ENCODE data around the gene CDH13. TPM values are rescaled to one million over a fixed set of nuclear protein-coding genes. Genes with fewer than 3 reads are reported as not detected.

Gene CDH13
- total RNA-seq, 1 experiment from 2014 or later = 0.56 TPM

DNA sequence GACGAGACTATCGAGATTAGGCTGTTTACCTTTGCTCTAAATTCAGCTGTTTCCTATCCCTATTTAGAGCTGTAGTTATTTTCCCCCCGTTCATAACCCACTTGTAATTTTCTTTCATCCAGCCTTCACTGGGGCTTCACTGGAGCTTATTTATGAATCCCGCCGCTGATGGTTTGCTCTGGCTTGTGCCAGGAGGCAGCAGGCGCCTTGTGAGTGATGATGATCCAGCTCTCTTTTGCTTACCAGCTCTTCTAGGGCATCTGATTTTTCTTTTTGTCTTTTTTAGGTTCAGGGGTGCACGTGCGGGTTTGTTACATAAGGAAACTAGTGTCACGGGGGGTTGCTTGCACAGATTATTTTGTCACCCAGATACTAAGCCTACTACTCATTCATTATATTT lies 37.4 kb upstream of the CDH13 start:
- no peaks in the 10 kb centered on the region for H3K79me2 ChIP-seq (ENCODE audit: low read length)
- H3K9ac ChIP-seq (ENCODE audit: low read length) = no peak overlapping the region
- no peak overlapping the region for H3K4me2 ChIP-seq (ENCODE audit: low read depth, low read length, poor library complexity, severe bottlenecking)
- H3K9me3 ChIP-seq (ENCODE audit: low read length) = no peaks in the 10 kb centered on the region
- H4K20me1 ChIP-seq (ENCODE audit: insufficient read depth, low read depth, low read length) = no peaks in the 10 kb centered on the region
- H3K27me3 ChIP-seq (ENCODE audit: low read length) = no peaks in the 10 kb centered on the region
- no peak for DNase-seq
- H3K4me3 ChIP-seq (ENCODE audit: low read length) = no peak overlapping the region
- H3K27ac ChIP-seq (ENCODE audit: low read length) = no peak overlapping the region
- H3K9me2 ChIP-seq (replicated peaks; ENCODE audit: insufficient read depth, low read length) = no peaks in the 10 kb centered on the region
- no peaks in the 10 kb centered on the region for H3K36me3 ChIP-seq (ENCODE audit: insufficient read depth, low read length)
- no peaks in the 10 kb centered on the region for H3K4me1 ChIP-seq (ENCODE audit: low read length)
- no peak overlapping the region for H2AFZ ChIP-seq (ENCODE audit: low read length)

DNA sequence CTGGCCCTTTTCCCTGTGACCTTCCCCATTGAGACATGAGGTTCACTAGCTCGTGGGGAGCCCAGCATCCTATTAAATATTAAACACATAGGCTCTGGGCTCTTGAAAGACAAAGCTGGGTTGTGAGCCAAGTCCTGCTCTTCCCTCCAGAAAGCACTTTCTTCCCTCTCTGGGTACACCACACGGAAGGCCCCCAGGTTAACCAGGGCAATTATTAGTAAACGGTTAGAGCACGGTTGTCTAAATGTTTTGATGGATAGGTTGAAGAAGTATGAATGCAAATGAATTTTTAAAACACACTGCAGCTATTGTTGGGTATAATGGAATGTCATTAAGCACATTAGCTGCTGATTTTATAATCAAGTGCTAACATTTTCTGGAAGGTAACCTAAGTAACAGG lies 32.7 kb upstream of the CDH13 start:
- H2AFZ ChIP-seq (ENCODE audit: low read length) = no peak overlapping the region
- H3K27me3 ChIP-seq (ENCODE audit: low read length) = 0 out of 2 replicates have a peak, but pooled peaks cover 3% of the 10 kb centered on the region
- no peaks in the 10 kb centered on the region for H3K9me2 ChIP-seq (replicated peaks; ENCODE audit: insufficient read depth, low read length)
- no peak overlapping the region for H3K4me3 ChIP-seq (ENCODE audit: low read length)
- no peak overlapping the region for H3K4me2 ChIP-seq (ENCODE audit: low read depth, low read length, poor library complexity, severe bottlenecking)
- no peaks in the 10 kb centered on the region for H3K36me3 ChIP-seq (ENCODE audit: insufficient read depth, low read length)
- no peaks in the 10 kb centered on the region for H4K20me1 ChIP-seq (ENCODE audit: insufficient read depth, low read depth, low read length)
- H3K79me2 ChIP-seq (ENCODE audit: low read length) = no peaks in the 10 kb centered on the region
- no peak for DNase-seq
- H3K9me3 ChIP-seq (ENCODE audit: low read length) = no peaks in the 10 kb centered on the region
- no peaks in the 10 kb centered on the region for H3K4me1 ChIP-seq (ENCODE audit: low read length)
- H3K27ac ChIP-seq (ENCODE audit: low read length) = no peak overlapping the region
- no peak overlapping the region for H3K9ac ChIP-seq (ENCODE audit: low read length)

DNA sequence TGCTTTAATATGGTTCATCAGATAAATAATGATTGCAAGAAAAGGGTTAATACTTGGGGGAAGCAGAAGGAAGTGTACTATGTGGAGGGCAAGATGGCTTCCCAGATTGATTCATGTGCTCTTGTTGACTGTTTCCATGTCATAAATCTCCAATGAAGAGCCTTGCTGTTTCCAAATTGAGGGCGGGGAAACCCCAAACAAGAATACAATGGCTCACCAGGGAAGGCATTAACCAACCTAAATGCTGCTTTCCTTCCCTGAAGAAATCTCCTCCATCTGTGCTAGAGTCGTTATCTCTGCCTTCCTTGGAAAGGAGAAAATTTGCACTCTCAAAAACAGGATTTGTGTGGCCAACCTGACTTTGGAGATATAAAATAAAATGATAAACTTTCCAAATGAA lies 28.0 kb upstream of the CDH13 start:
- no peaks in the 10 kb centered on the region for H4K20me1 ChIP-seq (ENCODE audit: insufficient read depth, low read depth, low read length)
- DNase-seq = no peak
- H3K9me2 ChIP-seq (replicated peaks; ENCODE audit: insufficient read depth, low read length) = no peaks in the 10 kb centered on the region
- no peaks in the 10 kb centered on the region for H3K4me1 ChIP-seq (ENCODE audit: low read length)
- H3K36me3 ChIP-seq (ENCODE audit: insufficient read depth, low read length) = no peaks in the 10 kb centered on the region
- H3K79me2 ChIP-seq (ENCODE audit: low read length) = no peaks in the 10 kb centered on the region
- no peak overlapping the region for H3K4me2 ChIP-seq (ENCODE audit: low read depth, low read length, poor library complexity, severe bottlenecking)
- no peak overlapping the region for H3K4me3 ChIP-seq (ENCODE audit: low read length)
- H3K9ac ChIP-seq (ENCODE audit: low read length) = no peak overlapping the region
- H3K9me3 ChIP-seq (ENCODE audit: low read length) = no peaks in the 10 kb centered on the region
- H3K27me3 ChIP-seq (ENCODE audit: low read length) = 0 out of 2 replicates have a peak, but pooled peaks cover 3% of the 10 kb centered on the region
- no peak overlapping the region for H2AFZ ChIP-seq (ENCODE audit: low read length)
- no peak overlapping the region for H3K27ac ChIP-seq (ENCODE audit: low read length)

DNA sequence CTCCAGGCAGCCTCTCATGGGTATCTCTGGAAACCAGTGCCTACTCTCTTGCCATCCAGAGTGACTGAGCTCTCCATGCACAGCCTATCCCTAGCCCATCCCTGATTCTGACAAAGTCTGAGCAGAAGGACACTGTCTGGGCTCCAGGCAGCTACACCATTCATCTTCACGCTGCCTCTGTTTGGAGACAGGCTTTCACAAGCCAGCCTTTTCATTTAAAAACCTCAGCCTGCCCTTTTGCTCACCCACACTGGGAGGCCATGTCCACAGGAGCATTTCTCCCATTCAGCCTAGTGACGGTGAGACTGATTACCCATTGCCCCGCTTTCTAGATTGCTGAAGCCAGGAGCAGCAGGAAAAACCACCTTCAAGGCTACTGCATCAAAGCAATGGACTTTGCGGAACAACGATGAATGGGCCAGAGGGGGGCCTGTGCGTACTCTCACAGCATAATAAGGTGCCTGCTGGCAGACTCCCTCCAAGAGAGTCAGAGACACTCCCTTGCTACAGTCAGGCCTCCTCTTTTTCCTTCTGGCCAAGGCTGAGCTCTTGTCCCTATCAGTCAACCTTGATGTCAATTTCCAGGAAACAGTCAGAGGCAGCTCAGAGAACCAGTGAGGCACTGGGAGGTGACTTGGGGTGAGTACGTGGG lies 24.7 kb upstream of the CDH13 start:
- H3K4me3 ChIP-seq (ENCODE audit: low read length) = no peak overlapping the region
- H3K4me2 ChIP-seq (ENCODE audit: low read depth, low read length, poor library complexity, severe bottlenecking) = no peak overlapping the region
- no peaks in the 10 kb centered on the region for H3K9me2 ChIP-seq (replicated peaks; ENCODE audit: insufficient read depth, low read length)
- no peaks in the 10 kb centered on the region for H3K79me2 ChIP-seq (ENCODE audit: low read length)
- no peaks in the 10 kb centered on the region for H4K20me1 ChIP-seq (ENCODE audit: insufficient read depth, low read depth, low read length)
- no peak overlapping the region for H3K9ac ChIP-seq (ENCODE audit: low read length)
- no peak for DNase-seq
- no peaks in the 10 kb centered on the region for H3K27me3 ChIP-seq (ENCODE audit: low read length)
- no peaks in the 10 kb centered on the region for H3K4me1 ChIP-seq (ENCODE audit: low read length)
- no peaks in the 10 kb centered on the region for H3K36me3 ChIP-seq (ENCODE audit: insufficient read depth, low read length)
- no peak overlapping the region for H3K27ac ChIP-seq (ENCODE audit: low read length)
- H3K9me3 ChIP-seq (ENCODE audit: low read length) = no peaks in the 10 kb centered on the region
- H2AFZ ChIP-seq (ENCODE audit: low read length) = no peak overlapping the region

DNA sequence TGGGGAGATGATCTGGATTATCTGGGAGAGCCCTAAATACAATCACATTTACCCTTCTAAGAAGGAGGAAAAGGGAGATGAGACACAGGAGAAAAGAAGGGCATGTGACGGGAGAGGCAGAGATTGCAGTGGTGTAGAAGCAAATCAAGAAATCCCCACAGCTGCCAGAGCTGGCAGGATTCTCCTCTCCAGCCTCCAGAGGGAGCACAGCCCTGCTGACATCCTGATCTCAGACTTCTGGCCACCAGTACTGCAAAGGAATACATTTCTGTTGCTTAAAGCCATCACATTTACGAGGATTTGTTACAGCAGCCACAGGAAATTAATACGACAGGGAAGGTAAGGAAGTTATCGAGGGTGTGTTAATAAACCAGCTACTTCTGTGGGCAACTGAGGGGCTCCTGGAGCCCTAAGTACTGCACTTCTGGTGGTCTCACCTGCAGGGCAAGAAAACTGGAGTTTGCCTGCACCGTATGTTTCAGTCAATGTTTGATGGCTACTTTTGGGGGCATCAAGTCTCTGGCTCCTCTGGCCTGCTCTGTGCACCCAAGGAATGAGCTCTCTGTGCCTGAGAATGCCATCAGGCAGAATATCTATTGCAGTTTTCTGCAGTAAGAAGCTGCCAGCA lies 22.9 kb upstream of the CDH13 start:
- Histone ChIP-seq H3K36me3 (ENCODE audit: insufficient read depth, low read length) (no peaks in the 10 kb centered on the region), H3K4me2 (ENCODE audit: low read depth, low read length, poor library complexity, severe bottlenecking) (no peak overlapping the region), H3K79me2 (ENCODE audit: low read length) (no peaks in the 10 kb centered on the region), H4K20me1 (ENCODE audit: insufficient read depth, low read depth, low read length) (no peaks in the 10 kb centered on the region), H3K4me1 (ENCODE audit: low read length) (no peaks in the 10 kb centered on the region), H2AFZ (ENCODE audit: low read length) (no peak overlapping the region), H3K9me2 (replicated peaks; ENCODE audit: insufficient read depth, low read length) (no peaks in the 10 kb centered on the region), H3K27ac (ENCODE audit: low read length) (no peak overlapping the region), H3K4me3 (ENCODE audit: low read length) (no peak overlapping the region), H3K9ac (ENCODE audit: low read length) (no peak overlapping the region), H3K9me3 (ENCODE audit: low read length) (no peaks in the 10 kb centered on the region), H3K27me3 (ENCODE audit: low read length) (no peaks in the 10 kb centered on the region)
- peak; percentile 73 for DNase-seq

DNA sequence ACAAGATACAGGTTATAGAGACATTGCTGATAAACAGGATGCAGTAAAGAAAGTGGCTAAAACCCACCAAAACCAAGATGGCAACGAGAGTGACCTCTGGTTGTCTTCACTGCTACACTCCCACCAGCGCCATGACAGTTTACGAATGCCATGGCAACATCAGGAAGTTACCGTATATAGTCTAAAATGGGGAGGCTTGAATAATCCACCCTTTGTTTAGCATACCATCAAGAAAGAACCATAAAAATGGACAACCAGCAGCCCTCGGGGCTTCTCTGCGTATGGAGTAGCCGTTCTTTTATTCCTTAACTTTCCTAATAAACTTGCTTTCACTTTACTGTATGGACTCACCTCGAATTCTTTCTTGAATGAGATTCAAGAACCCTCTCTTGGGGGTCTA lies 21.7 kb upstream of the CDH13 start:
- Histone ChIP-seq H3K79me2 (ENCODE audit: low read length) (no peaks in the 10 kb centered on the region), H3K27me3 (ENCODE audit: low read length) (no peaks in the 10 kb centered on the region), H2AFZ (ENCODE audit: low read length) (no peak overlapping the region), H3K4me3 (ENCODE audit: low read length) (no peak overlapping the region), H4K20me1 (ENCODE audit: insufficient read depth, low read depth, low read length) (no peaks in the 10 kb centered on the region), H3K9ac (ENCODE audit: low read length) (no peak overlapping the region), H3K9me3 (ENCODE audit: low read length) (no peaks in the 10 kb centered on the region), H3K9me2 (replicated peaks; ENCODE audit: insufficient read depth, low read length) (no peaks in the 10 kb centered on the region), H3K27ac (ENCODE audit: low read length) (no peak overlapping the region), H3K4me2 (ENCODE audit: low read depth, low read length, poor library complexity, severe bottlenecking) (no peak overlapping the region), H3K36me3 (ENCODE audit: insufficient read depth, low read length) (no peaks in the 10 kb centered on the region), H3K4me1 (ENCODE audit: low read length) (no peaks in the 10 kb centered on the region)
- no peak for DNase-seq

DNA sequence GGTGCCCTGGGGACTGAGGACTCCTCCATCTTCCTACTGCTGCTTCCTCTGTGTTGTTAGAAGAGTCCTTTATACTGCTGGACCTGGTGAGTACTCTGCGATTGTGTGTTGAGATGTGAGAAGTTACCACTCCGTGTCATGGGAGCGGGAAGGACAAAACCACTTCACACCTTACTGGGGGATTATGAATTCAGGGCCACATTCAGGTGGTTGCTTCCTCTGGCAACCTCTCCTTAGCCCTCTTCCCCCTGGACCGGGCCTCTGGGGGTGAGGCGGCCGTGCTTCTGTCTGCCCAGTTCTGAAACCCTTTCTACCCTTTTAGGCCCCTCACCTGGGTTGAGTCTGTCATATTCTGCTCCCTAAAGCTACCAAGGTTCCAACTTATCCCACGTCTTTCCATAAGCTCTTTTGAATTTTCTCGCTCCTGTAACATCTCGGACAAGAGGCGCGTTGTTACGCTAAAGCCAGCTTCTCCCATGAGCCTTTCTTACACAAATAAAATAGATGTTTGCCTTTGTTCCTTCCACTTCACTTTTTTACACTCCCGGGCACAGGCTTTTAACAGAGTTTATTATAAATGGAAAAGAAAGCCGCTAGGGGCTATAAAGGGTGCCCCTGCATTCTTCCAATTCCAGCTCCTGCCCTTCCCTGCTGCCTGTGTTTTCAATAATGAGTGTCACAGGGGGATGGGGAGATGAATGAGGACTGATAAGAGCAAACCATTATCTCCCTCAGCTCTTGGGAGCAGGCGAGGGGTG lies 20.7 kb upstream of the CDH13 start:
- no peak overlapping the region for H2AFZ ChIP-seq (ENCODE audit: low read length)
- no peak overlapping the region for H3K9ac ChIP-seq (ENCODE audit: low read length)
- H3K4me3 ChIP-seq (ENCODE audit: low read length) = no peak overlapping the region
- H3K27me3 ChIP-seq (ENCODE audit: low read length) = no peaks in the 10 kb centered on the region
- H3K4me2 ChIP-seq (ENCODE audit: low read depth, low read length, poor library complexity, severe bottlenecking) = no peak overlapping the region
- H3K27ac ChIP-seq (ENCODE audit: low read length) = no peak overlapping the region
- no peaks in the 10 kb centered on the region for H4K20me1 ChIP-seq (ENCODE audit: insufficient read depth, low read depth, low read length)
- no peaks in the 10 kb centered on the region for H3K4me1 ChIP-seq (ENCODE audit: low read length)
- no peak for DNase-seq
- no peaks in the 10 kb centered on the region for H3K9me3 ChIP-seq (ENCODE audit: low read length)
- H3K36me3 ChIP-seq (ENCODE audit: insufficient read depth, low read length) = no peaks in the 10 kb centered on the region
- no peaks in the 10 kb centered on the region for H3K9me2 ChIP-seq (replicated peaks; ENCODE audit: insufficient read depth, low read length)
- no peaks in the 10 kb centered on the region for H3K79me2 ChIP-seq (ENCODE audit: low read length)

DNA sequence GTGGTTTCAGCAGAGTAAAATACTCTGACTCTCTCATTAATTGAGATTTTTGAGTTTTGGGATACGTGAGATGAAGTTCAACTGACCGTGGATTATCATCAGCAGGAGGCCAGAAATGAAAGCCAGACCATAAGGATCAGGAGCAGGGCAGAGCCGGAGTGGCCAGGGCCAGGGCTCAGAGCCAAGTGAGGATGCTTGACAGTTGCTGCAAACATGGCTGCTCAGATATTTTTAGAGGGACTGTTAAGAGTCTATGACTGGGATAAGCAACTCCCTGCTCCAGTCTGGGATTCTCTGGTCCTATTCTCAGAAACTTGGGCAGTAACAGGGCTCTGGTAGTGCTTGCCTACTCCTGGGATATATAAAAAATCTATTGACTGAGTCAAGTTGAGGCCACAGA lies 17.6 kb upstream of the CDH13 start:
- H3K9me2 ChIP-seq (replicated peaks; ENCODE audit: insufficient read depth, low read length) = no peaks in the 10 kb centered on the region
- no peaks in the 10 kb centered on the region for H3K79me2 ChIP-seq (ENCODE audit: low read length)
- H3K36me3 ChIP-seq (ENCODE audit: insufficient read depth, low read length) = no peaks in the 10 kb centered on the region
- no peaks in the 10 kb centered on the region for H3K9me3 ChIP-seq (ENCODE audit: low read length)
- H3K27ac ChIP-seq (ENCODE audit: low read length) = no peak overlapping the region
- no peak overlapping the region for H3K4me3 ChIP-seq (ENCODE audit: low read length)
- no peak overlapping the region for H2AFZ ChIP-seq (ENCODE audit: low read length)
- no peak overlapping the region for H3K4me2 ChIP-seq (ENCODE audit: low read depth, low read length, poor library complexity, severe bottlenecking)
- H3K9ac ChIP-seq (ENCODE audit: low read length) = no peak overlapping the region
- no peaks in the 10 kb centered on the region for H3K4me1 ChIP-seq (ENCODE audit: low read length)
- H3K27me3 ChIP-seq (ENCODE audit: low read length) = no peaks in the 10 kb centered on the region
- DNase-seq = no peak
- H4K20me1 ChIP-seq (ENCODE audit: insufficient read depth, low read depth, low read length) = no peaks in the 10 kb centered on the region
